ENCODE measurements around the gene EN1.

DNA sequence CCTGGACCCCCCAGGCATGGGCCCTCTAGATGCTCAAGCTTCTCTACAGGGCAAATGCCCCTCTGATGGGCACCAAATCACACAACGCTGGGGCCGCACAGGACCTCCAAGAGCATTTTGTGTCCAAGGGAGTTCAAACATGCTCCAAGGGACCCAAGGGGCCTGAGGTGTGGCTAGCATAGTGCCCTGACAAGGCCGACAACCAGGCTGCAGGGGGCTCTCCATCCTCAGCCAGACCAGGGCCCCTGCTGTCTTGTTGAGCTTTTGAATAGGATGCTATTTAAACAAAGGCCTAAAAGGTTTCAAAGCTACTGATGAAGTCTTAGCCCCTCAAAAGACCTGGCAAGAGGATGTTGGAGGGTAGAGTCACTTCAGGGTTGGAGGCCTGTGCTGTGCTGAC is 33.1 kb downstream of the EN1 start:
- no peak for TF ChIP-seq EZH2 (IDR thresholded peaks at IDR 0.05; ENCODE audit: low read depth)
- TF ChIP-seq, protein P1, sequence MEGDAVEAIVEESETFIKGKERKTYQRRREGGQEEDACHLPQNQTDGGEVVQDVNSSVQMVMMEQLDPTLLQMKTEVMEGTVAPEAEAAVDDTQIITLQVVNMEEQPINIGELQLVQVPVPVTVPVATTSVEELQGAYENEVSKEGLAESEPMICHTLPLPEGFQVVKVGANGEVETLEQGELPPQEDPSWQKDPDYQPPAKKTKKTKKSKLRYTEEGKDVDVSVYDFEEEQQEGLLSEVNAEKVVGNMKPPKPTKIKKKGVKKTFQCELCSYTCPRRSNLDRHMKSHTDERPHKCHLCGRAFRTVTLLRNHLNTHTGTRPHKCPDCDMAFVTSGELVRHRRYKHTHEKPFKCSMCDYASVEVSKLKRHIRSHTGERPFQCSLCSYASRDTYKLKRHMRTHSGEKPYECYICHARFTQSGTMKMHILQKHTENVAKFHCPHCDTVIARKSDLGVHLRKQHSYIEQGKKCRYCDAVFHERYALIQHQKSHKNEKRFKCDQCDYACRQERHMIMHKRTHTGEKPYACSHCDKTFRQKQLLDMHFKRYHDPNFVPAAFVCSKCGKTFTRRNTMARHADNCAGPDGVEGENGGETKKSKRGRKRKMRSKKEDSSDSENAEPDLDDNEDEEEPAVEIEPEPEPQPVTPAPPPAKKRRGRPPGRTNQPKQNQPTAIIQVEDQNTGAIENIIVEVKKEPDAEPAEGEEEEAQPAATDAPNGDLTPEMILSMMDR (conservative IDR thresholded peaks at IDR 0.05): no peak

Data from PC-9 (cell line).